Small intestine (tissue), 7 donors: Measurements from ENCODE around the gene NR4A3. TPM values are rescaled to one million over a fixed set of nuclear protein-coding genes. Genes with fewer than 3 reads are reported as not detected.

Experiments
- DNase-seq, 2 donors: peaks; one replicate each; pipeline versions ENCODE4 v3.0.0 to v3.0.0-alpha.2; 2013
- FAIRE-seq: peaks from 2 replicates; lab custom pipeline; 2012; peaks lifted over from hg19 to GRCh38; lab: Jason Lieb, UNC
- H3K27ac ChIP-seq, 3 donors: one replicate each; pipeline ENCODE4 v1.5.1; 2013; ENCODE audit warnings: low read length in 2 of 3, mild to moderate bottlenecking in 2 of 3, control low read depth in 1 of 3, inconsistent platforms in 1 of 3, low read depth in 1 of 3, moderate library complexity in 1 of 3
- H3K27me3 ChIP-seq, 3 donors: one replicate each; pipeline ENCODE4 v1.6.1; 2013; ENCODE audit warnings: low read length in 3 of 3, inconsistent platforms in 1 of 3; ENCODE audit not compliant: control insufficient read depth in 3 of 3, insufficient read depth in 3 of 3
- H3K36me3 ChIP-seq, 3 donors: one replicate each; pipeline ENCODE4 v1.6.1; 2013; ENCODE audit warnings: low read length in 3 of 3, inconsistent platforms in 1 of 3, low read depth in 1 of 3, mild to moderate bottlenecking in 1 of 3, moderate library complexity in 1 of 3; ENCODE audit not compliant: control insufficient read depth in 3 of 3, insufficient read depth in 2 of 3
- H3K4me1 ChIP-seq, 3 donors: one replicate each; pipeline ENCODE4 v1.6.1; 2013; ENCODE audit warnings: low read length in 2 of 3, inconsistent platforms in 1 of 3, low read depth in 1 of 3, mild to moderate bottlenecking in 1 of 3, moderate library complexity in 1 of 3; ENCODE audit not compliant: control insufficient read depth in 3 of 3, insufficient read depth in 2 of 3
- H3K4me3 ChIP-seq, 3 donors: one replicate each; pipeline ENCODE4 v1.5.1; 2013; ENCODE audit warnings: low read length in 3 of 3, control low read depth in 1 of 3, inconsistent platforms in 1 of 3, low read depth in 1 of 3, mild to moderate bottlenecking in 1 of 3, moderate library complexity in 1 of 3
- H3K9me3 ChIP-seq, 2 donors: one replicate each; pipeline ENCODE4 v1.6.1; 2013; ENCODE audit warnings: low read depth in 1 of 2, low read length in 1 of 2; ENCODE audit not compliant: control insufficient read depth in 2 of 2, insufficient read depth in 1 of 2
- WGBS, 3 donors: extraction: QIAGEN DNeasy Blood & Tissue Kit; methylation state at CpG; one replicate each; pipeline ENCODE4 v1.1.7; 2013; 5-methylcytosine and 5-hydroxymethylcytosine counted together
- polyA plus RNA-seq, 4 donors: library from polyadenylated mRNA; stranded (reverse) in 3 of 4; unstranded in 1 of 4; fragments of 200-250 nt in 3 of 4; fragments of 120-200 nt in 1 of 4; gene quantifications; one replicate each; pipeline versions ENCODE4 v1.2.1 to v1.2.3, GENCODE V29; 2013
- donor health status: healthy with polysubstance abuse.
- donor health status: control.
- donor health status: control.
- donor health status: Bipolar disorder and iron deficiency.
- donor health status: healthy.

The NR4A3 gene
- polyA plus RNA-seq, 4 donors: 0.28 to 1.0 (median 0.81) TPM; not detected in 1

- Histone ChIP-seq H3K36me3 (peaks cover 0 to 12% (median 4%) of the 10 kb centered on the region in 3 donors), H3K27me3 (no peaks in the 10 kb centered on the region), H3K4me1 (peaks cover 0 to 3% (median 0%) of the 10 kb centered on the region in 3 donors), H3K27ac (no peak overlapping the region), H3K4me3 (no peak overlapping the region), H3K9me3 (no peaks in the 10 kb centered on the region)
- FAIRE-seq (no peak), DNase-seq (no peak)
- 94 to 98% (median 97%) methylated on average over 7 of the region's 7 CpGs for WGBS, 3 donors
These were observed 89.9 kb downstream of the NR4A3 start for GRCh38 chr9:99911600-99911999.

Other genes starting within 250 kb of the NR4A3 start
- 10 to 100 TPM in 1 of 4 donors, 1 to 10 TPM in 3; 7.2 to 33.4 (median 8.5) TPM for gene STX17, start 84.8 kb downstream of the NR4A3 start, polyA plus RNA-seq